DOHH2 (cell line): Measurements from ENCODE around the gene EDAR.

ENCODE experiments used
- H3F3A ChIP-seq: fragments of 200-600 bp; sonication (generic), shearing (Covaris generic); 2 replicates; pipeline ENCODE4 v1.6.0; 2016; ENCODE audit warnings: antibody characterized with exemption, mild to moderate bottlenecking; ENCODE audit not compliant: control insufficient read depth, insufficient read depth
- H3K27ac ChIP-seq: fragments of 200-600 bp; sonication (generic); 2 replicates; pipeline ENCODE4 v1.5.1; 2014; ENCODE audit warnings: low read depth, mild to moderate bottlenecking, low read length, moderate library complexity
- H3K27me3 ChIP-seq: fragments of 200-600 bp; sonication (generic); 2 replicates; pipeline ENCODE4 v1.6.1; 2014; ENCODE audit warnings: mild to moderate bottlenecking, low read length, mixed read lengths; ENCODE audit not compliant: control insufficient read depth
- H3K36me3 ChIP-seq: fragments of 200-600 bp; sonication (generic); 2 replicates; pipeline ENCODE4 v1.6.1; 2014; ENCODE audit warnings: mild to moderate bottlenecking, low read length, moderate library complexity, mixed read lengths; ENCODE audit not compliant: control insufficient read depth
- H3K4me1 ChIP-seq: fragments of 200-600 bp; sonication (generic); 2 replicates; pipeline ENCODE4 v1.6.1; 2014; ENCODE audit warnings: mild to moderate bottlenecking, low read length, mixed read lengths; ENCODE audit not compliant: control insufficient read depth
- H3K4me2 ChIP-seq: fragments of 200-600 bp; sonication (generic); 2 replicates; pipeline ENCODE4 v1.6.0; 2014; ENCODE audit warnings: mild to moderate bottlenecking, low read length, moderate library complexity
- H3K4me3 ChIP-seq: fragments of 200-600 bp; sonication (generic); 2 replicates; pipeline ENCODE4 v1.5.1; 2014; ENCODE audit warnings: mild to moderate bottlenecking, low read length, mixed read lengths
- H3K79me2 ChIP-seq: fragments of 200-600 bp; sonication (generic); 2 replicates; pipeline ENCODE4 v1.6.1; 2014; ENCODE audit warnings: mild to moderate bottlenecking, low read length, mixed read lengths; ENCODE audit not compliant: control insufficient read depth
- H3K9me2 ChIP-seq: fragments of 200-600 bp; sonication (generic); replicated peaks from 2 replicates; pipeline ENCODE4 v1.6.1; 2014; ENCODE audit warnings: mild to moderate bottlenecking, low read length, mixed read lengths; ENCODE audit not compliant: control insufficient read depth
- H3K9me3 ChIP-seq: fragments of 200-600 bp; sonication (generic); 2 replicates; pipeline ENCODE4 v1.6.1; 2014; ENCODE audit warnings: antibody characterized with exemption, low read length, mixed read lengths; ENCODE audit not compliant: control insufficient read depth, insufficient read depth
- H4K20me1 ChIP-seq: fragments of 200-600 bp; sonication (generic); 2 replicates; pipeline ENCODE4 v1.6.0; 2014; ENCODE audit warnings: low read depth, mild to moderate bottlenecking, antibody characterized with exemption, low read length, moderate library complexity; ENCODE audit not compliant: control insufficient read depth, insufficient read depth
- CTCF ChIP-seq: fragments of 200-600 bp; sonication (generic); IDR thresholded peaks from one replicate; pipeline ENCODE4 v1.5.1; 2014; ENCODE audit warnings: antibody characterized with exemption, mild to moderate bottlenecking, low read depth, low read length; ENCODE audit not compliant: poor library complexity, severe bottlenecking
- EZH2phosphoT487 ChIP-seq: fragments of 200-600 bp; sonication (generic); IDR thresholded peaks from 2 replicates; pipeline ENCODE4 v1.6.1; 2017; ENCODE audit warnings: borderline replicate concordance, mild to moderate bottlenecking, antibody characterized with exemption, low read length, moderate library complexity, mixed read lengths

EDAR gene

GRCh38 chr2:108937367-108938017 is 51.5 kb downstream of the EDAR start:
- H3K9me3 ChIP-seq: no peaks in the 10 kb centered on the region
- H3K4me1 ChIP-seq: peaks cover 4% of the 10 kb centered on the region
- H3K4me3 ChIP-seq: no peak overlapping the region
- TF ChIP-seq CTCF (no peak), EZH2phosphoT487 (no peak)
- H3K36me3 ChIP-seq: no peaks in the 10 kb centered on the region
- H3K79me2 ChIP-seq: no peaks in the 10 kb centered on the region
- H3K27me3 ChIP-seq: no peaks in the 10 kb centered on the region; the same call in 1 of the 2 replicates
- H3K27ac ChIP-seq: no peak overlapping the region
- H3K9me2 ChIP-seq: no peaks in the 10 kb centered on the region
- no peak overlapping the region for H3K4me2 ChIP-seq
- no peaks in the 10 kb centered on the region for H3F3A ChIP-seq
- no peaks in the 10 kb centered on the region for H4K20me1 ChIP-seq

- H3K27ac ChIP-seq: no peak overlapping the region
- no peaks in the 10 kb centered on the region for H3K9me2 ChIP-seq
- no peaks in the 10 kb centered on the region for H4K20me1 ChIP-seq
- no peak overlapping the region for H3K4me3 ChIP-seq
- TF ChIP-seq CTCF (no peak), EZH2phosphoT487 (no peak)
- H3F3A ChIP-seq: no peaks in the 10 kb centered on the region
- no peaks in the 10 kb centered on the region for H3K36me3 ChIP-seq
- peaks cover 4% of the 10 kb centered on the region for H3K4me1 ChIP-seq
- H3K79me2 ChIP-seq: no peaks in the 10 kb centered on the region
- no peaks in the 10 kb centered on the region; the same call in 1 of the 2 replicates for H3K27me3 ChIP-seq
- H3K9me3 ChIP-seq: no peaks in the 10 kb centered on the region
- H3K4me2 ChIP-seq: no peak overlapping the region
Measured at GRCh38 chr2:108936866-108937265, 52.2 kb downstream of the EDAR start.

GRCh38 chr2:108936076-108936864 is 52.8 kb downstream of the EDAR start:
- H3K27me3 ChIP-seq: no peaks in the 10 kb centered on the region; the same call in 1 of the 2 replicates

More at GRCh38 chr2:108936076-108936864, 52.8 kb downstream of the EDAR start:
- Histone ChIP-seq H3K4me3 (no peak overlapping the region), H3K9me2 (no peaks in the 10 kb centered on the region), H3F3A (no peaks in the 10 kb centered on the region), H3K27ac (no peak overlapping the region), H3K4me1 (peaks cover 4% of the 10 kb centered on the region), H3K36me3 (no peaks in the 10 kb centered on the region), H3K9me3 (no peaks in the 10 kb centered on the region), H4K20me1 (no peaks in the 10 kb centered on the region), H3K79me2 (no peaks in the 10 kb centered on the region), H3K4me2 (no peak overlapping the region)
- no peak for TF ChIP-seq CTCF
- no peak for TF ChIP-seq EZH2phosphoT487
